Measurements from ENCODE around the gene LRCOL1.

The LRCOL1 gene

GRCh38 chr12:132635076-132635955 lies 24.9 kb upstream of the LRCOL1 start:
- DNase-seq: no peak

GRCh38 chr12:132634411-132634990 lies 24.1 kb upstream of the LRCOL1 start:
- no peak for DNase-seq

DNA sequence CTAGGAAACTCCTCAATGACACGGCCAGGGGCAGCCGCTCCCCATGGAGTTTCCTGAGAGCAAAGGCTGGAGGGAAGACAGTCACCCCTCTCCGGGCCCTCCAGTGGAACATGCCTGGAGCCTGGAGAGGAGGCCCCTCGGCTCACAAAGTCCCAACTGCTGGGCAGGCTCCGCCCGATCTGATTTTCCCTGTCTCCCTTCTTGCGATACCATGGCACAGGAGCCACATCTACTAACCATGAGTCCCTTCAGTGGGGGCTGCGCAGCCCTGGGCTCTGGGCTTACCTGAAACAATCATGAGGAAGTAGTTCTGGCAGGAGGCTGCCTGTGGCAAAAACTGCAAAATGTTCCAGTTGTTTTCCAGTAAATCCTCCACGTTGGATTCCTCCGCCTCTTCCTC lies 23.5 kb upstream of the LRCOL1 start:
- no peak for DNase-seq

DNA sequence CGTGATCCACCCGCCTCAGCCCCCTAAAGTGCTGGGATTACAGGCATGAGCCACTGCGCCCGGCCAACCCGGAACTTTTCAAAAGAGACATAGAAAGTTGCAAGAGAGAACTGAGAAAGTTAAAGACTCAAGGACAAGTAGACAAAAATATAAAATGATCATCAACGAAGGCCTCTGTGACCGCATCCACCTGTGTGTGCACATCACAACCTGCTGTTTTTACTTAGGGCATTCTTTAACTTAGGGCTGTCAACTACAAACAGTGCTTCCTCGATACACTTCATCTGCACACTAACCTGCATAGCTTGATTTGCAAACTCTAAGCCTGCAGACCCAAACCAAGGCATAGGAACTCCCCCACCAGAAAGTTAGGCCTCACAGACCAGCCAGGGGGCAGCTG lies 23.0 kb upstream of the LRCOL1 start:
- DNase-seq: no peak

DNA sequence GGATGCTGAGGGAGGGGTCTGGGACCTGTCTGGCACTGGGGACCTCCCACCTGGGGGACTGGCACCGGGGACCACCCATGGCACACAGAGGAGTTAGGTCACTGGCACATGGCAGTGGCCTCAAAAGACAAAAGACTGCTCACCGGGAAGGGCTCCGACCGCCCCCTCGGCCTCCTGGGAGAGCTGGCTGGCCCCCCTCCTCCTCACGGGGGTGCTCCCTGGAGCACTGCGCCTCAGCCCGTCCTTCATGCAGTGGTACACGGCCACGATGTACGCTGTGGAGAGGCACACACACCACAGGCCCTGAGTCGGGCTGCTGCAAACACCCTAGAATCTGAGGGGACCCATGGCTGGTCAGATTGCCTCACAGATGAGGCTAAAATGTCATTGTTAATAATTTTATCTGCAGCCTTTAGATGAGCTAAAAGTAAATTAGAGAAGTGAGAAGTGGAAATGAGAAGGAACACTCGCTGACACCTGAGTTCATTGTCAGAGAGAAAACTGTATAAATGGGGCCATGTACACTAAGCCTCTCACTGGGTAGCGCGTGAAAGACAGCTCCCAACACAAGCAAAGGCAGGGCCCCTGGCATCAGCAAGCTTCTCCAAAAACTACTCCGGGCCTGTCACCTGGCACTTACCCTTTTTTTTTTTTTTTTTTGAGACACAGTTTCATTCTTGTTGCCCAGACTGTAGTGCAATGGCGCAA lies 22.3 kb upstream of the LRCOL1 start:
- DNase-seq: no peak

DNA sequence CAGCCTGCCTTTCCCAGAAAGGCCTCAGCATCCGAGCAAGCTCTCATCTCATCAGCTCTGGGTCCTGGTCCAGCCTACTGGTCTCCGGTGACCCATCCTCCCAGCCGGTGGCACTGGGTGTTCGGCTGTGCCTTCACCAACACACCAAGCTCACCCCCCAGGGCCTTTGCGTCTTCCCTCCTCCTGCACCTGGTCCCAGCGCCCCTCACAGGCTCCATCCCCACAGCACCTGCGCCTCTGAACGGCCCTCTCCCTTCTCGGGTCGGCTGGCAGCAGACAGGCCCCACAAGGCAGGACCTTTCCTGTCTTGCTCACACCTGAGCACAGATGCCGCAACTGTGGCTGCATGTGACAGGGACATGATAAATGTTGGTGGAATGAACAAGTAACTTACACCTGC lies 21.3 kb upstream of the LRCOL1 start:
- DNase-seq: no peak

- DNase-seq: no peak
Measured at GRCh38 chr12:132630672-132631071, 20.3 kb upstream of the LRCOL1 start.

DNA sequence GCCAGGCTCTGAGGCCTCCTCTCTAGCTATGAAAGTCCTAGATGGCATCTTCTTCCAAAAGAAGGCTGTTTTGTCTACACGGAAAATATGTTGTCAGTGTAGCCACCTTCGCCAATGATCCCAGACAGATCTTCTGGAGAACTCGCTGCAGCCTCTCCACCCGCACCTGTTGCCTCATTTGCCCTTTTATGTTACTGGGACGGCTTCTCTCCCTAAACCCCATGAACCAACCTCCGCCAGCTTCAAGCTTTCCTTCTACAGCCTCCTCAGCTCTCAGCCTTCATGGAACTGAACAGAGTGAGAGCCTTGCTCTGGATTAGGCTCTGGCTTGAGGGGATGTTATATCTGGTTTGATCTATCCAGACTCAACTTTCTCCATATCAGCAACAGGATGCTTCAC lies 18.9 kb upstream of the LRCOL1 start:
- DNase-seq: no peak

DNA sequence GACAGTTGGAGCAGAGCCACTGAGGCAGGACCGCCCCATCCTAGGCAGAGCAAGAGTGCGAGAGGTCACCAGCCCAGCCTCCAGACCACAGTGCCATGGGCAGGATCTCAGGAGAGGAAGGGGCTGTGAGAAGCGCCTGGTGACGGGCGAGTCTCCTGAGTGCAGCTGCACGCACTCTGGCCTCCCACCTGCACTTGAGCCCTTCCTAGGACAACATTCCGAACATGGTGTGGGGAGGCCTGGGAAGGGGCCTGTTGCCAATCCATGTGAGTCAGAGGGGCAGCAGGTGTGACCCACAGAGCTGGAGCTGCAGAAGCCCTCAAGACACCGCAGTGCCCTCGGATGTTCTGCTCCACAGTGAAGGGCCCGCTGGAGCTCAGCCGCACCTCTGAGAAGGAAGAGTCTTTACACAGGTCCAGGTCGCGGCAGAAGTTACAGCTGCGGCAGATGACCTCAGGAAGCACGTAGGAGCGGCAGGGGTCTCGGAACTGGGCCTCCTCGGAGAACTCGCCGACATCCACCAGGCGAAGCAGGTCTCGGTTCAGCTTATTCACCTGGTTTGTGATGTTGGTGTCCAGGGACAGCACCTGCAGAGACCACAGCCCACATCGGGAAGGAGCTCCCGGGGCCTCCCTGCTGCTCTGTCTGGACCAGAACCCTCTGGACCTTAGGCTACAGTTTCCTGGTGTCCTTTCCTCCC lies 15.5 kb upstream of the LRCOL1 start:
- DNase-seq: no peak

DNA sequence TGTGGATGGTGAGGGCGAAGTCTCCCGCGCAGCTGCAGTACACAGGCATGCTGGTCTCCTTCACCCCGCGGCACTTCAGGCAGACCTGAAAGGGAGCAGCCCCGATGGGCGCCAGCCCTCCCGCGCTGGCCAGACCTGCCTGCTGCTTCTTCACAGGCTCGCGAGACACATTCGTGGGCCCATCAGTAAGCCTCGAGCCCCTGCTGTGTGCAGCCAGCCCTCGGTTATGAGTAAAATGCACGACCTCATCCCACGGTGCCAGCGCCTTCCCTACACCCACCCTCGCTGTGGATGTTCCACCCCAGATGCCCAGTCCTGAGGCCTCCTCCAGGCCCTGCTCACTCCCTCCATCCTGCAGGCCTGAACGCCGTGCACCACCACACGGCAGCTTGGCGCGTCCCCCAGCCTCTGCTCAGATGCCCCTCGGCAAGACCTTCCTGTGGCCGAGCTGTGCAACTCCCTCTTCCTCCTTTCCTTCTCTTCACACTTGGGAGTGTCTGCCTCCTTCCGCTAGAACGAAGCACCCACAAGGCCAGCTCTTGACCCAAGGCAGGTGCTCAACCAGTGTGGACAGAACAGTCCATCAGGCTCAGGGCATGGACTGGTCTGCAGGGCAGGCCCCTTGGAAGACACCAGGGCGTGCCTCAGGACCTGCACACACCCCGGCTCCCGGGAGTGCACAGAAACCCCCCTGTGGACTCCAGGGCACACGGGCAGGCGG lies 14.7 kb upstream of the LRCOL1 start:
- DNase-seq: no peak

DNA sequence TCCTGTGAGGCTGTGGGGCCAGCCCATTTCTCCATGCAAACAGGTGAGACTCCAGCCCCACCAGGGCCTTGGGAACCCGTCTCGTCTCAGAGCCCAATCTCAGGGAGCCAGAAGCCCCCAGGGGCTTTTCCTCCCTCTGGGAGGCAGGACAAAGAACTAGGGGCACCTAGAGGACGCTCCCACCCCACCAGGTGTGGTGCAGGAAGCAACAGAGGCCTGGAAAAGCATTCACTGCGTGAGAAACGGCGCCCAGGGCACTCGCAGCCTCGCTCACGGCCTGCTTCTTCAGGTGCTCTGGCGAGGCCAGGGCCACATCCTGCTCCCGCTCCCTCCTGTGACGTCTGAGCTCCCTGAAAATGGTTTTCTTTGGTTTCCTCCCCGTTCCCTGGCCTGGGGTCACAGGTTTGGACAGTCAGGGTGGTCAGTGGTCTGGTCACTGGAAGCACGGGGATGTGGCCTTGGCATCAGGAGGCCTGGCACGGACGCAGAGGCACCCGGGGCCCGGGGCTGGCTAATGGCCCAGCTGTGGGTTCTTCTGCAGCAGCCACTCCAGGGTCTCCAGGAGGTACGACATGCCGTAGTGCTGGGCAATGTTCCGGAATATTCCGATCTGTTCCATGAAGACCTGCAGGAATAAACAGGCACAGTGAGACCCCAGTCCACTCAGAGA lies 13.9 kb upstream of the LRCOL1 start:
- DNase-seq: no peak

DNA sequence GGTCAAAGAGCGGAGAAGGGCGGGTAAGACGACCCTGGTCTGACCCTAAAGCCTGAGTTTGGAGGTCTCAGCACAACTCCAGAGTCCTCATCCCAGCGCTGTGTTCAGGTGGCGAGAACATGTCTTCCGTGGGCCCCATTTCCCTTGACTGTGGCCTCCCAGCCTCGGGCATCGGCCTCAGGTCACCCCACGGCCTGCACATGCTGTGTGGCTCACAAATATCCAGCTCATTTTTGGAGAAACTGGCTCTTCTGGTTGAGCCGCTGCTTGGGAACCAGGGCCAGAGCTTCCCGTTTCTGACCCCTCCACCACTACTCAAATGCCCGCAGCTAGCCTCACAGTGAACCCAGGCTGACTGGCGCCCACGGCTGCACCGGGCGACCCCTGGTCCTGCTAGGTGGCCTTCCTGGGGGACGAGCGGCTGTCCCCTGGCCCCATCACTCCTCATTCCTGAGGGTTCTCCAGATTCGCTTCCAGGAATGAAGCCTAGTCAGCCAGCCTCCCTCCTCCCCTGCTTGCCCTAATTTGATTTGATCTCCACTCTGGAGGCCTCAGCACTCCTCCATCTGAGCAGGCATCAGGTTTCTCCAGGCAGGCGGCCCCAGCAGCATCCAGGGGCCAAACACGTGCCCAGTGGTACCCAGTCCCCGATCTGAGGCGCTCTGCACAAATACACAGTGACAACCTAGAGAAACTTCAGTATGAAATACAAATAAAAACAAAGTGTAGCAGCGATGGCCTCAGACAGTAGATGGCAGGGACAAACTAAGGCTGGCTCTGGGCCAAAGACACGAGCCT lies 12.9 kb upstream of the LRCOL1 start:
- DNase-seq: no peak

DNA sequence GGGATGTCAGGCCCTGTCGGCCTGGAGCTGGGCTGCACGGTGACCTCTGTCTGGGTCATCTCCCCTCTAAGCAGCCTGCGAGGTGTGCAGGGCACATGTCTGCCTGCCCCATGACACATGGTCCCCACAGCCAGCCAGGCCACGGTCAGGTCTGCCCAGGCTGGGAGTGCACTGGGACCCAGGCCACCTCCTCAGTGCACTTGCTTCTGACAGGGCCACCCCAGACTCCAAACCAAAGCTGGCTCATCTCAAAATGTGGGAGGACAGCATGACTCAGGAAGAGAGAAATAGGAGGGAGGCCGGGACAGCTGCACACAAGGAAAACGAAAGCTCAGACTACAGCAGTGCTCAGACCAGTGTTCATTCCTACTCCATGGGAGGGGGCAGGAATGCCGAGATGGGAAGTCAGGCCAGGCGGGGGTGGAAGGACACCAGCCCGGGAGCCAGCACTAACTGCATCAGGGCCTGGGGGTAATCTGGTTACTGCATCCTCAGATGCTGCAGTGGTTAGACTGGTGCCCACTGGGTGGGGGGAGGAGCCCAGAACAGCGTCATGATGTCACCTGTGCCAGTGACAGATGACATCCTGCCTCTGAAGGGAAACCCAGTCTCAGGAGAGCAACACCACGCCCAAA lies 12.2 kb upstream of the LRCOL1 start:
- DNase-seq: no peak

DNA sequence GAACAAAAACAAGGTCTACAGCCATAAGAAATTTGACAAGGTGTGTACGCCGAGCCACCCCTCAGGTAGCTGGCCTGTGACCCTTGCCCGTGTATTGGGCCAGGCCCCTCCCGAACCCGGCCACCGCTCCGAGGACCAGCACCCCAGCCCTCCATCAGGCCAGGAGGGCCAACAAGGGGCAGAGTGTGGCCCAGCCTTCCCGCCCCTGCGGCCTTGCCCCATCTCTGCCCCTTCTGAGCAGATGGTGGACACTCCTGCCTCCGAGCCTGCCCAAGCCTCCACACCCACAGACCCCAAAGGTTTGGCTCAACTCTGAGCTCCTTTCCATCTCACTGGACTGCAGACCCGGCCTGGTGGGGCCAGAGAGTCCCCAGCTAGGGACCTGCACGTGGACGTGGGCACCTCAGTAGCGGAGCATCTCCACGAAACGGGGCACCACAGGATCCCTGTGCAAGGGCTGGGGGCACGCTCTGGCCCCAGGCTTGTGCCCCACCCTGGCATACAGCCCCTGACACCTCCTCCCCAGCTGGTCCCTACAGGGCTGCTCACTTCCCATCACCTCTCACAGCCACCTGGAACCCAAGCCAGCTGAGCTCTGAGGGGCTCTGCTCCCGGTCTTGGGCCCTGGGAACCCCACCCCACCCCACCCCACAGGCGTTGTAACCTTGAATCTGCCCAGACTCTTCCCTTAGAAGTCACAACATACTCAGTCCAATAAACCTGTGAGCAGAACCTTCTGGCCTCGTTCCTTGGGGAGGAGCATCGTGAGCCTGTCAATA lies 11.5 kb upstream of the LRCOL1 start:
- no peak for DNase-seq

GRCh38 chr12:132620899-132621656 lies 10.7 kb upstream of the LRCOL1 start:
- DNase-seq: no peak

GRCh38 chr12:132620113-132620898 lies 9.9 kb upstream of the LRCOL1 start:
- peak in 1 of 2 experiments; percentile 19 for DNase-seq

DNA sequence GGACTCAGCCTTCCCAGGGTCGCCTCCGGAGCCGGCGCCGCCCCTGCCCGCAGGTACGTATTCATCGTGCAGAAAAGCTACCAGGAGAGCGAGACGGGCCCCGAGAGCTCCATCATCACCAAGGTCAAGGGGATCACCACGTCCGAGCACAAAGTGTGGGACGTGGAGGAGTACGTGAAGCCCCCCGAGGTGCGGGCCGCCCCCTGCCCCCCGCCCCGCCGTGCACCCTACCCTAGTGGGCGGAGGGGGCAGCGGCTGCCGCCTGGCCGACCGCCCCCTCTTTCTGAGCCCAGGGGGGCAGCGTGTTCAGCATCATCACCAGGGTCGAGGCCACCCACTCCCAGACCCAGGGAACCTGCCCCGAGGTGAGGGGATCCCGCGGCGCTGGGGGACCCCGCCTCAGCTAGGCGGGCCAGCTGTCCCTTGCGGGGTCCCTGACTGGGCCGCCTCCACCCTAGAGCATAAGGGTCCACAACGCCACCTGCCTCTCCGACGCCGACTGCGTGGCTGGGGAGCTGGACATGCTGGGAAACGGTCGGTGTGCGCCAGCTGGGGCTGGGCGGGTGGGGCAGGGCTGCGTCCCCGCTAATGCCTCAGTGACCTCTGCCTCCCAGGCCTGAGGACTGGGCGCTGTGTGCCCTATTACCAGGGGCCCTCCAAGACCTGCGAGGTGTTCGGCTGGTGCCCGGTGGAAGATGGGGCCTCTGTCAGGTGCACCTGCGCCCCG lies 9.2 kb upstream of the LRCOL1 start:
- DNase-seq: peak in 1 of 2 experiments; percentile 33

DNA sequence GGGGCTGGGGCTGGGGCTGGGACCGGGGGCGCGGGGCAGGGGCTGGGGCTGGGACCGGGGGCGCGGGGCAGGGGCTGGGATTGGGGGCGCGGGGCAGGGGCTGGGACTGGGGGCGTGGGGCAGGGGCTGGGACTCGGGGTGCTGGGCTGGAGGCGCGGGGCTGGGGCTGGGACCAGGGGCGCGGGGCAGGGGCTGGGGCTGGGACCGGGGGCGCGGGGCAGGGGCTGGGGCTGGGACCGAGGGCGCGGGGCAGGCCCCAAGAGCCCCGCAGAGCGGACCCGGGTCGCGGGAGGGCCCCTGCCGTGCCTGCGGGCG lies 8.6 kb upstream of the LRCOL1 start:
- no peak for DNase-seq

Data from NCI-H524 (cell line).